Measurements from ENCODE around the gene ARHGEF26.

Gene ARHGEF26

DNA sequence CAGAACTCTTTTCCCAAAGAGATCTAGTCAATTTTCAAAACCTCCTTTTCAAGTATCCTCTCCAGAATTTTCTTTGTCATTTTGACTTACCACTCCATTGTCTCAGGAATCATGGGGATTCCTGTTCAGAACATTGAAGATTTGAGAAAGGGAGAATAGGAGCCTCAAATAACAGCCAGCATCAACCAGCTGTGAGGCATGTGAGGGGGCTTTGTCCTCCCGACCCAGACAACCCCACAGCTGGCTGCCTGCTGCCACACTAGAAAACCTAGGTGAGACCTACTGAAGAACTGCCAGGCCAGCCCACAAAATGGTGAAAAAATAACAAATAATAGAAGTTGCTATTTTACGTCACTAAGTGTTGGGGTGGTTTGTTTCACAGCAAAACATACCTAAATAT, 5.9 kb upstream of the ARHGEF26 start:
- no peak for DNase-seq

DNA sequence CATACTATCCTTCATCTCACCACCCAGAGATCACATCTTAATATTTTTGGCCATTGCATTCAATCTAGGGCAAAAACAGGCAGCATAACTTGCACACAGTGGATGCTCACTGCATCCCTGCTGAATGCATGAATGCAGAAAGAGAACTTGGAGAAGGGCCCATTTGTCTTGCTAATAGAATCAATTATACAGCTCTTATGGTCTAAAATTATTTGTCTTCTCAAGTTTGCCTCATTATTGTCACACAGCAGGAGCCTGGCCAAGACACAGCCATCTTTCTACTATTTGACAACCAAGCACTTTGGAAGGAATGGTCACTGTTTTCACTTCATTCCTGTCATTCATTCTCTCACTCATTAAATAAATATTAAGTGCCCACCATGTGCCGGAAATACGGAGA, 1.2 kb upstream of the ARHGEF26 start:
- DNase-seq = no peak

GRCh38 chr3:154121701-154122551, 736 bp downstream of the ARHGEF26 start:
- DNase-seq = peak; percentile 36

DNA sequence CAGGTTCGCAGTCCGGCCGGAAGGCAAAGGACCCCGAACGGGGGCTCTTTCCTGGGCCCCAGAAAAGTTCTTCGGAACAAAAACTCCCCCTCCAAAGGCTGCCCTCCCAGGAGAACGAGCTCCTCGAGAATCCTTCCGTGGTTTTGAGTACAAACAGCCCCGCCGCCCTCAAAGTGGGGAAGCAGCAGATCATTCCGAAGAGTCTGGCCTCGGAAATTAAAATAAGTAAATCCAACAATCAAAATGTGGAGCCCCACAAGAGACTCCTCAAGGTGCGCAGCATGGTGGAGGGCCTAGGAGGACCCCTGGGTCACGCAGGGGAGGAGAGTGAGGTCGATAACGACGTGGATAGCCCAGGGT, 1.3 kb downstream of the ARHGEF26 start:
- no peak for DNase-seq

DNA sequence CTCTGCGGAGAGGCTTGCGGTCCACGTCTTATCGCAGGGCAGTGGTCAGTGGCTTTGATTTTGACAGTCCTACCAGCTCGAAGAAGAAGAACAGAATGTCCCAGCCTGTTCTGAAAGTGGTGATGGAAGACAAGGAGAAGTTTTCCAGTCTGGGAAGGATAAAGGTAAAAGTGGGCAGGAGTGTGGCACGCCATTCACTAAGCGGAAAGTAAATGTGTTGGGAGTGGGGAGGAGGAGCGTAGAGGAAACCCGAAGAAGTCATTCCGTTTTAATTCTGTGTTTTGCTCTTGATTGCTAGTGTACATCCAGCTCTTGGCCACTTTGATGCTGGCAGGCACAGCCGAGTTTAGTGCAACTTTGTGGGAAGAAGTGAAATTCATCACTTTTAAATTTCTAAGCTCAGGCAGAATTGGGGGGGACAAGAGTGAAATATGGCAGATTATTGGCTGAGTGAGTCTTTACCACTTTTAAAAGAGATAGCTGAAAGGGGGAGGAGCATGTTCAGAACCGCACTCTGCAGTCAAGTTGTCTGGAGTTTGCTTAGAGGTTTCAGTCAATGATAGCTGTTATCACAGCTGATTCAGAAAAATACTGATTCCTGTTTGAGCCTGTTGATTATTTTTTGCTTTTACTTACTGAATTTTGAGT, 1.8 kb downstream of the ARHGEF26 start:
- no peak for DNase-seq

DNA sequence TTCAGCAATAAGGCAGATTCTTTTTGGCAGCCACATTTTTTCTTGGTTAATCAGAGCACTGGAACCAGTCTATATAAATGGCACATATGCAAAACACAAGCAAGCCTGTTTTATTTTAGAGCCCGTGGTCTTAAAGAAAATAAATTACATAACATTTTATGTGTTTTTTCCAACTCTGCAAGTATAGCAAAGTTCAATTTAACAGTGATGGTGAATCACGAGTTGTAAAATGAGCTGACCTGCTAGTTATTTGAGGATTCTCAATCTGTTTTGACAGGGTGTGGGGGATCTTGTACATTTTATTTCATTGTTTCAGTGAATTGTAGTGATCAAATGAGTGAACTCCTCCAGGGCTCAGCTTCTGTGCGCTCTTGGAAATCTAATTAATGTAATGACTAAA, 2.7 kb downstream of the ARHGEF26 start:
- DNase-seq = no peak

- DNase-seq = no peak
These were observed 4.3 kb downstream of the ARHGEF26 start for GRCh38 chr3:154125378-154126030.

GRCh38 chr3:154126651-154127050, 5.5 kb downstream of the ARHGEF26 start:
- DNase-seq = no peak

DNA sequence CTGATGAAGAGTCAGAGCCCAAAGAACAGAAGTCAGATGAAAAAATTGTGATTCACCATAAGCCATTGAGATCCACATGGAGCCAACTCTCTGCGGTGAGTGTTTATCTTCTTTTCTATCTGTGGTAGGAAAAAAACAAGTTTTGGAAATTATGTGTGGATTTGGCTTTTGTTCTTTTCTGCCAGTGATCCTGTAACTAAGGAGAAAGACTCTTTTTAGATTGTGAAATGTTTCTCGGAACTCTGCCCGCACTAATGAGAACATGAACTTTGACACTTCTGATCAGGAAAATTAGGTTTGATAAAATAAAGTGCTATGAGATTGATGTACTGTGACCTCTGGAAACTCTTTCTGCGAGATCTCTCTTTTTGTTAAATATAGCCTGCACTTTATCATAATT, 8.4 kb downstream of the ARHGEF26 start:
- DNase-seq = no peak

- no peak for DNase-seq
These were observed 9.3 kb downstream of the ARHGEF26 start for GRCh38 chr3:154130540-154130939.

- no peak for DNase-seq
These were observed 10.6 kb downstream of the ARHGEF26 start for GRCh38 chr3:154131830-154132229.

GRCh38 chr3:154132777-154133375, 11.7 kb downstream of the ARHGEF26 start:
- DNase-seq = peak; percentile 44

GRCh38 chr3:154135511-154136173, 14.5 kb downstream of the ARHGEF26 start:
- no peak for DNase-seq

- DNase-seq = no peak
These were observed 15.8 kb downstream of the ARHGEF26 start for GRCh38 chr3:154137036-154137435.

- DNase-seq = no peak
These were observed 18.8 kb downstream of the ARHGEF26 start for GRCh38 chr3:154139996-154140436.

- DNase-seq = no peak
These were observed 21.4 kb downstream of the ARHGEF26 start for GRCh38 chr3:154142608-154143007.

- DNase-seq = no peak
These were observed 22.7 kb downstream of the ARHGEF26 start for GRCh38 chr3:154143873-154144272.

GRCh38 chr3:154144825-154145465, 23.8 kb downstream of the ARHGEF26 start:
- DNase-seq = no peak

DNA sequence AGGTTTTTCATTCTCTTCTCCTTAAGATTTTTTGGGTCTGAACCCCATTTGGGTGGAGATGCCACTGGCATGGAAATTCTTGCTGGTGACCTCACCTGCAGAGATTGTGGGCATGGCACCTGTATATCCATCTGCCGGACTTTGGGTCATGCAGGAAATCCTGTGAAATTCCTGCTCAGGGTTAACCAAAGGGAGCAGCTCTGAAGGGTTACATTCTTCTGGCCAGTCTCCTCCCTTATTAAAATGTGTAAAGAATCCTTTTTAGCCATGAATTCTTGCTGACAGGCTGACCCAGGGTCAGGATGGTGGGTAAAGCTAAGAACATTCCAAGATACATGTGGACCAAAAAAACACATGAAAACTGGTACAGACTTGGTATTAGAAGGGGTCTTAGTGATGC, 27.4 kb downstream of the ARHGEF26 start:
- no peak for DNase-seq

- DNase-seq = no peak
These were observed 28.1 kb downstream of the ARHGEF26 start for GRCh38 chr3:154149286-154149685.

DNA sequence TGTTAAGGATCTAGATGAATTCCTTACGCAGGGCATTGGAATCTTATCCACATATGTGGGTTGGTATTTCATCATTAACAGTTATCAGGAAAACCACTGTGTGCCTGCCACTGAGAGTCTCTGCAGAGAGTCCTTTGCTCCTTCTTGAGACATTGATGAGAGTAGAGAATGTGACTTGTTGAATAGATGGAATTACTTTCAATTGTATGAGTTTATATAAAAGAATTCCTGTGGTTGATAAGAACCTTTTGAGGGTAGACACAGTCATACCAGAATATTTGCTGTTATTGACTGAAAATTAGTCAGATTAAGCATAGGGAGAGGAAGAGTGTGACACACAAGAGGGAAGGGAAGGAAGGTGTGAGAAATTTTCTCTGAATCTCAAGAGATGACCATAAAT, 30.8 kb downstream of the ARHGEF26 start:
- DNase-seq = no peak

DNA sequence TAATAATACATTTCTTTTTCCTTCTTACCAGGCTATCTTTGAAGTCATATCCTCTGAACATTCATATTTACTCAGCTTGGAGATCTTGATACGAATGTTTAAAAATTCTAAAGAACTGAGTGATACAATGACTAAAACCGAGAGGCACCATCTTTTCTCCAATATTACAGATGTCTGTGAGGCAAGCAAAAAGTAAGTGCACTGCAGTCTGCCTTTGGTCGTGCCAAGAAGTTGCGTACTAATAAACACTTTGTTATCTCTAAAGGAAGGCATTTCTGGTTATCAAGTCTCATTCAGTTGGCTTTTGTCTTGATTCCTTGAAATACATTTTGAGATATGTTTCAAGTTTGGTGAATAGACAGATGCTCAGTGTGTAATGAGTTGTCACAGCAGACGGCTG, 31.6 kb downstream of the ARHGEF26 start:
- DNase-seq = no peak

GRCh38 chr3:154156530-154156929, 35.3 kb downstream of the ARHGEF26 start:
- no peak for DNase-seq
